ENCODE results near the gene LPAR2. TPM values are rescaled to one million over a fixed set of nuclear protein-coding genes. Genes with fewer than 3 reads are reported as not detected.

LPAR2 gene
- total and polyA plus RNA-seq, 7 donors, result 0.08 to 1.5 (median 0.42) TPM

GRCh38 chr19:19626516-19627472, 1.2 kb downstream of the LPAR2 start:
- H3K9me3 ChIP-seq, result no peaks in the 10 kb centered on the region
- H3K27me3 ChIP-seq (ENCODE audit: insufficient read depth in 3 of 3, low read length in 2 of 3), result peaks cover 0 to 27% (median 0%) of the 10 kb centered on the region in 3 donors
- DNase-seq, result peak in 1 of 2 donors; percentile 45
- WGBS, 3 donors, result 92 to 94% (median 92%) methylated on average over 48 of the region's 48 CpGs
- no peak overlapping the region for H3K27ac ChIP-seq
- no peak overlapping the region for H3K4me3 ChIP-seq
- intact Hi-C loops (cut with DNase I), result no loop called here
- TF ChIP-seq, protein P1, sequence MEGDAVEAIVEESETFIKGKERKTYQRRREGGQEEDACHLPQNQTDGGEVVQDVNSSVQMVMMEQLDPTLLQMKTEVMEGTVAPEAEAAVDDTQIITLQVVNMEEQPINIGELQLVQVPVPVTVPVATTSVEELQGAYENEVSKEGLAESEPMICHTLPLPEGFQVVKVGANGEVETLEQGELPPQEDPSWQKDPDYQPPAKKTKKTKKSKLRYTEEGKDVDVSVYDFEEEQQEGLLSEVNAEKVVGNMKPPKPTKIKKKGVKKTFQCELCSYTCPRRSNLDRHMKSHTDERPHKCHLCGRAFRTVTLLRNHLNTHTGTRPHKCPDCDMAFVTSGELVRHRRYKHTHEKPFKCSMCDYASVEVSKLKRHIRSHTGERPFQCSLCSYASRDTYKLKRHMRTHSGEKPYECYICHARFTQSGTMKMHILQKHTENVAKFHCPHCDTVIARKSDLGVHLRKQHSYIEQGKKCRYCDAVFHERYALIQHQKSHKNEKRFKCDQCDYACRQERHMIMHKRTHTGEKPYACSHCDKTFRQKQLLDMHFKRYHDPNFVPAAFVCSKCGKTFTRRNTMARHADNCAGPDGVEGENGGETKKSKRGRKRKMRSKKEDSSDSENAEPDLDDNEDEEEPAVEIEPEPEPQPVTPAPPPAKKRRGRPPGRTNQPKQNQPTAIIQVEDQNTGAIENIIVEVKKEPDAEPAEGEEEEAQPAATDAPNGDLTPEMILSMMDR (IDR thresholded peaks at IDR 0.05), result no peak
- H3K4me1 ChIP-seq, result no peaks in the 10 kb centered on the region
- H3K36me3 ChIP-seq (ENCODE audit: insufficient read depth in 1 of 2, low read depth in 1 of 2), result no peaks in the 10 kb centered on the region
- ATAC-seq, result no peak

DNA sequence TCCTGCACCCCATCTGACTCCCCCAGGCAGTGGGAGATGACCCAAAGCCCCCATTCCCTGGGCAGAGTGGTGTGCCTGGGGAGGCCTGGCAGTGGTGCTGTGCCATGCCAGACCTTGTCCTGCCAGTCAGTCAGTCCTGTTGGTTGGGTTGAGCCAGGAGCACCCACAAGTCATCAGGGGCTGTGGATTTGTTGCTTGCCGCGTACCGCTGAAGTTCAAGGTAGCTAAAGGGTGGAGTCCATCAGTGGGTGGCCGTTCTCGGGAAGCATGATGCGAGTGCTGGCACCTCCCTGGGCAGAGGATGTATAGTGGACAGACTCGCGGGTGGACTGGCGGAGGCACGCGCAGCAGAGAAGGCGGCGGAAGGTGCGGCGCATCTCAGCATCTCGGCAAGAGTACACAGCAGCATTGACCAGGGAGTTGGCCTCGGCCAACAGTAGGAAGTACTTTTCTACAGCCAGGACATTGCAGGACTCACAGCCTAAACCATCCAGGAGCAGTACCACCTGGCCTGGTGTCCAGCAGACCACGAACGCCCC, 3.9 kb downstream of the LPAR2 start:
- intact Hi-C loops (cut with DNase I), result no loop called here
- TF ChIP-seq, protein P1 (IDR thresholded peaks at IDR 0.05), result no peak
- H3K9me3 ChIP-seq, result no peaks in the 10 kb centered on the region
- ATAC-seq (no peak), DNase-seq (no peak)
- no peaks in the 10 kb centered on the region for H3K36me3 ChIP-seq (ENCODE audit: insufficient read depth in 1 of 2, low read depth in 1 of 2)
- WGBS, 3 donors, result 93 to 97% (median 95%) methylated on average over 19 of the region's 19 CpGs
- H3K27me3 ChIP-seq (ENCODE audit: insufficient read depth in 3 of 3, low read length in 2 of 3), result peaks cover 0 to 27% (median 0%) of the 10 kb centered on the region in 3 donors
- H3K4me1 ChIP-seq, result no peaks in the 10 kb centered on the region
- no peak overlapping the region for H3K4me3 ChIP-seq
- no peak overlapping the region for H3K27ac ChIP-seq

GRCh38 chr19:19623383-19623782, 4.6 kb downstream of the LPAR2 start:
- intact Hi-C loops (cut with DNase I), result no loop called here
- Histone ChIP-seq H3K36me3 (ENCODE audit: insufficient read depth in 1 of 2, low read depth in 1 of 2) (no peaks in the 10 kb centered on the region), H3K27ac (no peak overlapping the region), H3K4me3 (no peak overlapping the region), H3K9me3 (no peaks in the 10 kb centered on the region), H3K4me1 (no peaks in the 10 kb centered on the region), H3K27me3 (ENCODE audit: insufficient read depth in 3 of 3, low read length in 2 of 3) (peaks cover 0 to 26% (median 0%) of the 10 kb centered on the region in 3 donors)
- 66 to 79% (median 75%) methylated on average over 5 of the region's 5 CpGs for WGBS, 3 donors
- ATAC-seq (no peak), DNase-seq (no peak)
- TF ChIP-seq, protein P1 (IDR thresholded peaks at IDR 0.05), result no peak

DNA sequence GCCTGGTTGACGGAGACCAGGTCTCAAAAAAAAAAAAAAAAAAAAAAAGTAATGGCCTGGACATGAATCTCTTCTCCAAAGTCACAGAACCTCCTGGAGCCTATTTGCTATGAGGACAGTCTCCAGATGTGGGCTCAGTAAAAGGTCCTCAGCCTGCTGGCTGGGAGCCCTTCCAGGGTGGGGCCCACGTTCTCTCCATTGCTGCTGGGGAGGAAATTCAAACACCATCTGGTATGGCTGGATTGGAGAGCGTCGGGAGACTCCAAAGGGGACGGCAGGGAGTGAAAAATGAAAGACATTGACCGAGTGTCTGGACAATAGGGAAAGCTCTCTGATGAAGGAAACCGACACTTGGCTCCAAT, 8.2 kb downstream of the LPAR2 start:
- TF ChIP-seq, protein P1 (IDR thresholded peaks at IDR 0.05), result no peak
- ATAC-seq (no peak), DNase-seq (no peak)
- intact Hi-C loops (cut with DNase I), result no loop called here
- 52 to 64% (median 56%) methylated on average over 7 of the region's 7 CpGs for WGBS, 3 donors
- no peak overlapping the region for H3K27ac ChIP-seq
- no peaks in the 10 kb centered on the region for H3K9me3 ChIP-seq
- H3K36me3 ChIP-seq (ENCODE audit: insufficient read depth in 1 of 2, low read depth in 1 of 2), result no peaks in the 10 kb centered on the region
- no peaks in the 10 kb centered on the region for H3K4me1 ChIP-seq
- H3K27me3 ChIP-seq (ENCODE audit: insufficient read depth in 3 of 3, low read length in 2 of 3), result peaks cover 0 to 22% (median 0%) of the 10 kb centered on the region in 3 donors
- no peak overlapping the region for H3K4me3 ChIP-seq
